ENCODE data around the gene IL6R.

IL6R gene

GRCh38 chr1:154469844-154470560 is 64.9 kb downstream of the IL6R start:
- ATAC-seq, result no peak
- TF ChIP-seq PPARA (CRISPR knock-in tag; IDR thresholded peaks at IDR 0.05; ENCODE audit: borderline replicate concordance) (no peak), TOX (CRISPR knock-in tag; IDR thresholded peaks at IDR 0.05; ENCODE audit: borderline replicate concordance) (no peak), PATZ1 (CRISPR knock-in tag; IDR thresholded peaks at IDR 0.05; ENCODE audit: borderline replicate concordance) (no peak), RARB (CRISPR knock-in tag; IDR thresholded peaks at IDR 0.05) (no peak), CSDC2 (CRISPR knock-in tag; IDR thresholded peaks at IDR 0.05) (no peak), ESRRG (CRISPR knock-in tag; IDR thresholded peaks at IDR 0.05) (no peak), GLIS3 (CRISPR knock-in tag; IDR thresholded peaks at IDR 0.05) (no peak), BACH2 (CRISPR knock-in tag; IDR thresholded peaks at IDR 0.05; ENCODE audit: borderline replicate concordance) (no peak), ZNF8 (CRISPR knock-in tag; IDR thresholded peaks at IDR 0.05) (no peak), POU6F1 (CRISPR knock-in tag; IDR thresholded peaks at IDR 0.05; ENCODE audit: borderline replicate concordance, low read depth) (no peak), TCF4 (CRISPR knock-in tag; IDR thresholded peaks at IDR 0.05; ENCODE audit: borderline replicate concordance) (no peak), ZC3H10 (CRISPR knock-in tag; IDR thresholded peaks at IDR 0.05) (no peak), ZFP30 (CRISPR knock-in tag; IDR thresholded peaks at IDR 0.05) (no peak), ZFP3 (CRISPR knock-in tag; IDR thresholded peaks at IDR 0.05) (no peak), ZNF70 (CRISPR knock-in tag; IDR thresholded peaks at IDR 0.05) (no peak), ARNTL (CRISPR knock-in tag; IDR thresholded peaks at IDR 0.05; ENCODE audit: borderline replicate concordance, low read depth) (no peak)

- TF ChIP-seq TOX (CRISPR knock-in tag; IDR thresholded peaks at IDR 0.05; ENCODE audit: borderline replicate concordance) (no peak), OSR1 (CRISPR knock-in tag; IDR thresholded peaks at IDR 0.05) (no peak), TSHZ2 (CRISPR knock-in tag; IDR thresholded peaks at IDR 0.05) (no peak), ESRRG (CRISPR knock-in tag; IDR thresholded peaks at IDR 0.05) (no peak), CSDC2 (CRISPR knock-in tag; IDR thresholded peaks at IDR 0.05) (no peak), ZFP3 (CRISPR knock-in tag; IDR thresholded peaks at IDR 0.05) (no peak), ZNF8 (CRISPR knock-in tag; IDR thresholded peaks at IDR 0.05) (no peak), ZNF70 (CRISPR knock-in tag; IDR thresholded peaks at IDR 0.05) (no peak), POU6F1 (CRISPR knock-in tag; IDR thresholded peaks at IDR 0.05; ENCODE audit: borderline replicate concordance, low read depth) (no peak), CSRNP3 (CRISPR knock-in tag; IDR thresholded peaks at IDR 0.05) (no peak), TCF4 (CRISPR knock-in tag; IDR thresholded peaks at IDR 0.05; ENCODE audit: borderline replicate concordance) (no peak), BACH2 (CRISPR knock-in tag; IDR thresholded peaks at IDR 0.05; ENCODE audit: borderline replicate concordance) (no peak), GLIS3 (CRISPR knock-in tag; IDR thresholded peaks at IDR 0.05) (no peak), ARNTL (CRISPR knock-in tag; IDR thresholded peaks at IDR 0.05; ENCODE audit: borderline replicate concordance, low read depth) (no peak), SNAI2 (CRISPR knock-in tag; IDR thresholded peaks at IDR 0.05) (no peak), ZFP30 (CRISPR knock-in tag; IDR thresholded peaks at IDR 0.05) (no peak), ZNF565 (CRISPR knock-in tag; conservative IDR thresholded peaks at IDR 0.05; ENCODE audit: low read depth) (no peak), ISL1 (CRISPR knock-in tag; IDR thresholded peaks at IDR 0.05) (no peak), RARB (CRISPR knock-in tag; IDR thresholded peaks at IDR 0.05) (no peak), PATZ1 (CRISPR knock-in tag; IDR thresholded peaks at IDR 0.05; ENCODE audit: borderline replicate concordance) (no peak)
- ATAC-seq, result no peak
Observed at GRCh38 chr1:154471304-154471703, 66.2 kb downstream of the IL6R start.

Data from SK-N-SH treated with all-trans-retinoic acid at 6 μM for 48 hours (cell line).